Hematopoietic multipotent progenitor cell treated with erythropoietin and hydrocortisone succinate and interleukin-3 and kit ligand, for 6 days (in vitro differentiated cells): ENCODE measurements around the gene FBXW8.

Experiments used
- DNase-seq: peaks from one replicate; pipeline ENCODE4 v3.0.0-alpha.2; 2015

FBXW8 gene

GRCh38 chr12:117060929-117061305, 150.2 kb downstream of the FBXW8 start:
- DNase-seq = peak; percentile 43

DNA sequence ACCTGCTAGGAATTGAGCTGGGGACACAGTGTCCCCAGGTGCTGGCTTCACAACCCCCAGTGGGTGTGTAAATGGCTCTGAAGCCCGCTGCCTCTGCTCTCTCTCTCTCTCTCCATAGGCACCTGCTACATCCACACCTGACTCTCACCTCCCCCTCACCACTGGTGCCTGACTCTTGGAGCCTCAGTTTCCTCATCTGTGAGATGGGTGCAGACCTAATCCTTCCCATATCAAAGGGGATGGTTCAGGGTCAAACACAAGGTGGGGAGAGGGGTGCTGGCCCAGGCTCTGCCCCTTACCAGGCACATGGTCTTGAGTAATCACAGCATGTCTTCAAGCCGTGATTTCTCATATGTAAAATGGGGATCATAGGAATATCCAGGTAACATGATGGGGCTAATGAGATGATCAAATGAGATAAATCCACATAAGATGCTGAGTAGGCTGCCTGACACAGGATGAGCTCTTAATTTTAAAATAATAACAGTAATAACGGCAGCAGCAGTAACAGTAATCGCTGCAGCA, 150.9 kb downstream of the FBXW8 start:
- DNase-seq = no peak

GRCh38 chr12:117063162-117063911, 152.6 kb downstream of the FBXW8 start:
- DNase-seq = peak; percentile 85

GRCh38 chr12:117064049-117064448, 153.3 kb downstream of the FBXW8 start:
- no peak for DNase-seq

DNA sequence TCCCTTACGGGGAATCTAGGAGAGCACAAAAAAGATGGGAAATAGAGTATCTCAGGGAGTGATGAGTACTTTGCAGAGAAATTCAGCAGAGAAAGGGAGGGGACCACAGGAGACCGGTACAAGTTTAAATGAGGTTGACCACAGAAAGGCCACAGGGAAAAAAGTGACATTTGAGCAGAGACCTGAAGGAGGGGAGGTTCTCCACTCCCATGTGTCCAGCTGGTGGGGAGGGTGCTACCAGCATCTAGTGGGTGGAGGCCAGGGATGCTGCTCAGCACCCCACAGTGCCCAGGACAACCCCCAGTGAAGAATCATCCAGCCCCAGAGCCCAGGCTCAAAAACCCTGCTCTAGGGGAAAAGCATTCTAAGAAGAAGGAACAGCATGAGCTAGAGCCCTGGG, 153.8 kb downstream of the FBXW8 start:
- DNase-seq = no peak

- no peak for DNase-seq
Observed at GRCh38 chr12:117067016-117067415, 156.3 kb downstream of the FBXW8 start.

- no peak for DNase-seq
Observed at GRCh38 chr12:117067638-117068037, 156.9 kb downstream of the FBXW8 start.

- no peak for DNase-seq
Observed at GRCh38 chr12:117068492-117068891, 157.7 kb downstream of the FBXW8 start.

DNA sequence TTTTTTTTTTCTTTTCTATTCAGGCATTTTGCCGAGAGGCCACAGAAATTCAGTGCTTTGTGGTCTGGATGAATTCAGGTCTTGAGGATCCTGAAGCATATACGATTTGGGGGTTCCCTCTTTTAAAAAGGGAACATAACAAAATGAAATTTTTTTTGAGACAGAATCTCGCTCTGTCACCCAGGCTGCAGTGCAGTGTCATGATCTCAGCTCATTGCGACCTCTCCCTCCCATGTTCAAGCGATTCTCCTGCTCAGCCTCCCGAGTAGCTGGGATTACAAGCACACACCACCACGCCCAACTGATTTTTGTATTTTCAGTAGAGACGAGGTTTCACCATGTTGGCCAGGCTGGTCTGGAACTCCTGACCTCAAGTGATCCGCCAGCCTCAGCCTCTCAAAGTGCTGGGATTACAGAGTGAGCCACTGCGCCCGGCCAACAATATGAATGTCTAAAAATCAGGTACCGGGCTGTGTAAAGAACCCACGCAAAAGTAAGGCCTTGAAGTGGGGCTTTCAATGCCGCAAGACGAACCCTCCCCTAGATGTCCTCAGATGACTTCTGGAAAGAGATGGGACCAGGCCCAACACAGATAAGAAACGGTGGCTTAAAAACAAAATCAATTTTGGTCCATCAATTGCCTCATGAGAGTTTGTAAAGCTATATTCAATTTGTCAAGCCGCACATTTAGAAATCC, 158.5 kb downstream of the FBXW8 start:
- DNase-seq = no peak

- peak; percentile 75 for DNase-seq
Observed at GRCh38 chr12:117069926-117070900, 159.5 kb downstream of the FBXW8 start.

DNA sequence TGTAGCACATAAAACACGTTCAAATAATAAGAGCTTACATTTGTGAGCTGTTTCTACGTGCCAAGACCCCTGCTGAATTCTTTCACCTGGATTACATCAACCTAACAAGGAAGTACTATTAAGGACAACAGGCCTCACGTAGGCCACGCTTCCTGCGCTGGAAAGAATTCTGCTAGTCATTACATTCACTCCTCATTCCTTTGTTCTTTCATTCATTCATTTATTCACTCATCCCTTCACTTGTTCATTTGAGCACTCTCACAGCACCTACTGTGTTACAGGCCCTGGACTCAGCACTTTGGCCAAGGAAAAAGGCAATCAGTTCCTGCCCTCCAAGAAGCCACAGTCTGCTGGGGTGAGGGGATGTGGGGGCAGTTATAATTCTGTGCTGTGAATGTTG, 160.3 kb downstream of the FBXW8 start:
- DNase-seq = no peak

DNA sequence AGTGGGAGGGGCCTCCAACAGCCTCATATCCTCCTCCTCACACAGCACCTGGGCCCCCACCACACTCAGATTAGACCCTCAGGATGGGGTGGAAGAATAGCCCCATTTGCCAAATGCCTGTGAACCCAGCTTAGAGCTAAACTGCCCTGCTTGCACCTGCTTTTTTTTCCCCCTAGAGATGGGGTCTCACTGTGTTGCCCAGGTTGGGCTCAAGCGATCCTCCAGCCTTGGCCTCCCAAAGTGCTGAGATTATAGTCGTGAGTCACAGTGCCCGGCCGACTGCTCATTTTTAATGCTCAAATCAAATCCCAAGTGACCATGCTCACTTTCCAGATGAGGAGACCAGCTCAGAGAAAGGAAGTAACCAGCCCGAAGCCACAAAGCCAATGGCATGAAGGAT, 161.4 kb downstream of the FBXW8 start:
- DNase-seq = no peak

DNA sequence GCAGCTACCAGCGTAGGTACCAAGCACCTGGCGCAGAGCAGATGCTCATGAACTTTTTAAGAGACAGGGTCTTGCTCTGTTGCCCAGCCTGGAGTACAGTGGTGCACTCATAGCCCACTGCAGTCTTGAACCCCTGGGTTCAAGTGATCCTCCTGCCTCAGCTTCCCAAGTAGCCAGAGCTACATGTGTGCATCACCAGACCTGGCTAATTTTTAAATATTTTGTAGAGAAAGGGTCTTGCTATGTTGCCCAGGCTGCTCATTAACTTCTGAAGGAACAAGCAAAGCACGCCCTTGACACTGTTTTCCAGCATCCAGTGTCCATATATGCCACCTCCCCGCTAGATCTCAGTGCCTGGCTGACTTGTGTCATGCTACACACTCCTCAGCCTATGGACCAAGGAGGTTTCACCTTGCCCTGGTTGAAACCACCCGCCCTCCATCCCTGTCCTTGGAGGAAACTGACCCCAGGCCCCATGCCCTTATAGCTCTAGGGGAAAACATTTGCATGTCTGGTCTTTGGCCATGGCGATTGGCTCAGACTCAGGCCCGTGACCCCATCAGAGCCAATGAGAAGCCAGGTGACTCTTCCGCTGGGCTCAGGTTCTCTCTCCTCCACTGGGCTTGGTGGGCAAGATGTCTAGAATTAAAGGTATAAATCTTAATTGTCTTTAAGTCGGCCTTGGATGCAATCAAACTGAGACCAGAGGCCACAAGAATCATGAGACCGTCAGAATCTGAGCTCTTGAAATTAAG, 162.2 kb downstream of the FBXW8 start:
- no peak for DNase-seq

- DNase-seq = no peak
Observed at GRCh38 chr12:117073611-117074010, 162.9 kb downstream of the FBXW8 start.

DNA sequence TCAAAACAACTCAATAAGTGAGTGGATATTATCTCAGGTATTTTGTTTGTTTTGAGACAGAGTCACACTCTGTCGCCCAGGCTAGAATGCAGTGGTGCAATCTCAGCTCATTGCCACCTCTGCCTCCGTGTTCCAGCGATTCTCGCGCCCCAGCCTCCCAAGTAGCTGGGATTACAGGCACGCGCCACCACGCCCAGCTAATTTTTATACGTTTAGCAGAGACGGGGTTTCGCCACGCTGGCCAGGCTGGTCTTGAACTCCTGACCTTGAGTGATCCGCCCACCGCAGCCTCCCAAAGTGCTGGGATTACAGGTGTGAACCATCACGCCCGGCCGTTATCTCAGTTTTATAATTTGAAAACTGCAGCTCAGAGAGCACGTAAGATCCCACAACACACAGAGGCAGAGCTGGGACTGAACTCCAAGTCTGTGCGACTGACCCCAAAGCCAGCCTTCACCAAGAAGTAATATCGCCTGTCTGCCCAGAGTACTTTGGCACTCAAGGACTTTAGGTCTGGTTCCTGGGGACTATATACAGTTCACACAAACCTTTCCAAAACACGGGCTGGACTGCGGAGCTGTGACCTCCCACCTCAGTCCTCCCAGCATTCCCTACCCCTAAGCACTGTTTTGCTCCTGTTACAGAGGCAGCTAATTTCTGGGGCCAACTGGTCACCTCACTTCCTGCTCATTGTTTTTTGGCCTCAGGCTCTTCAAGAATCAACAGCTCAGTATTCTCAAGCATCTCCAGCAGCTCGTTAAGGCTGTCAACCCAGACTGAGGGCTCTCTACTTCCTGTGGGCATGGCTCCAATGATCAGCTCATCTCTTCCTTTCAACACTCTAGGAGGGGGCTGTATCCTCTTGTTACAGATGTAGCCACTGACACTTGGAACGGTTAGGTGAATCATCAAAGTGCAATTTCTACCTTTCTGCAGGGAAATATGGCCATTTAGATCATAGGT, 165.9 kb downstream of the FBXW8 start:
- peak; percentile 63 for DNase-seq

- DNase-seq = no peak
Observed at GRCh38 chr12:117079487-117079886, 168.7 kb downstream of the FBXW8 start.

GRCh38 chr12:117080661-117081144, 170.0 kb downstream of the FBXW8 start:
- DNase-seq = no peak
